Erythroblast (primary cell): ENCODE results near the gene ATXN7L3B.
"Not testable (repeated sequence)": the region's sequence is repeated elsewhere in the genome, so short reads cannot be mapped to it uniquely, and the experiment has no call there.

ENCODE experiments used
- DNase-seq, 2 experiments: peaks; one replicate each; lab custom pipeline; 2025; lab: John Stamatoyannopoulos, UW
- GATA1 ChIP-seq: IDR thresholded peaks from 2 replicates; pipeline ENCODE4 v1.6.1; 2011; ENCODE audit warnings: low read depth, mild to moderate bottlenecking, control low read depth, low read length, moderate library complexity
- POLR2A ChIP-seq: IDR thresholded peaks from 2 replicates; pipeline ENCODE4 v1.6.1; 2011; ENCODE audit warnings: mild to moderate bottlenecking, low read length

The ATXN7L3B gene

DNA sequence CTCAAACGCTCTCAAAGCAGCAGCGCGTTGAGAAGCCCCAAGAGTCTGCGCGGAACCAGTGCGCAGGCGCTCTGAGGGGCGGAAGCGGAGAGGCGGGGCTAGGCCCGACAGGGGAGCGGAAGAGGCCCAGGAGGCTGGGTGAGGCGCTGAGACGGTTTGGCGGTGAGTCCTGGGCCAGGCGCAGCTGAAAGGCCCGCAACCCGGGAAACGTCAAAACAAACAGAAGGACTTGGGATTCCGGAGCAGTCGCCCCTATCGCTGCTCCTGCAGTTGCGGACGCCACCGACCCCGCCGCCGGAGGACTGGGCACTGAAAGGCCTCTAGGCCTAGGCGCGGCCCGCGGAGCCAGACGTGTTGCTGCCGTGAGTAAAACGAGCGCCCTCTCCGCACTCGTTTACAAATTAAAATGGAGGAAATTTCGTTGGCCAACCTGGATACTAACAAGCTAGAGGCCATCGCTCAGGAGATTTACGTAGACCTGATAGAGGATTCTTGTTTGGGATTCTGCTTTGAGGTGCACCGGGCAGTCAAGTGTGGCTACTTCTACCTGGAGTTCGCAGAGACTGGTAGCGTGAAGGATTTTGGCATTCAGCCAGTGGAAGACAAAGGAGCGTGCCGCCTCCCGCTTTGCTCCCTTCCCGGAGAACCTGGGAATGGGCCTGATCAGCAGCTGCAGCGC, at the start of gene ATXN7L3B:
TSS of gene ATXN7L3B (plus strand) at position 129 of the 679 bp plus-strand sequence. CDS start at position 407, 278 bp downstream.
- peak; percentile 95 for DNase-seq
- no peak for TF ChIP-seq GATA1
- peak; percentile 85 for TF ChIP-seq POLR2A

DNA sequence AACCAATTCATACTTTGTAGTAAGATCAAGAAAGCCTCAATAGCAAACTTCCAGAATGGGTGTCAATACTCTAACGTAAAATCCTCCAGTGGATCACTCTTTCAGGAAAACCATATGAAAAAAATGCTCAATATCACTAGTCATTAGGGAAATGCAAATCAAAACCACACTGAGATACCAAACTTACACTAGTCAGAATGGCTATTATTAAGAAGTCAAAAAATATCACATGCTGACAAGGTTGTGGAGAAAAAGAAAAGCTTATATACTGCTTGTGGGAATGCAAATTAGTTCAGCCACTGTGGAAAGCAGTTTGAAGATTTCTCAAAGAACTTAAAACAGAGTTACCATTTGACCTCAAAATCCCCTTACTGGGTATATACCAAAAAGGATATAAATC, 49.5 kb upstream of the ATXN7L3B start:
- no peak for DNase-seq
- TF ChIP-seq POLR2A, result no peak
- no peak for TF ChIP-seq GATA1

- TF ChIP-seq POLR2A, result no peak
- TF ChIP-seq GATA1, result no peak
- no peak for DNase-seq
Measured at GRCh38 chr12:74489543-74489942, 48.1 kb upstream of the ATXN7L3B start.

DNA sequence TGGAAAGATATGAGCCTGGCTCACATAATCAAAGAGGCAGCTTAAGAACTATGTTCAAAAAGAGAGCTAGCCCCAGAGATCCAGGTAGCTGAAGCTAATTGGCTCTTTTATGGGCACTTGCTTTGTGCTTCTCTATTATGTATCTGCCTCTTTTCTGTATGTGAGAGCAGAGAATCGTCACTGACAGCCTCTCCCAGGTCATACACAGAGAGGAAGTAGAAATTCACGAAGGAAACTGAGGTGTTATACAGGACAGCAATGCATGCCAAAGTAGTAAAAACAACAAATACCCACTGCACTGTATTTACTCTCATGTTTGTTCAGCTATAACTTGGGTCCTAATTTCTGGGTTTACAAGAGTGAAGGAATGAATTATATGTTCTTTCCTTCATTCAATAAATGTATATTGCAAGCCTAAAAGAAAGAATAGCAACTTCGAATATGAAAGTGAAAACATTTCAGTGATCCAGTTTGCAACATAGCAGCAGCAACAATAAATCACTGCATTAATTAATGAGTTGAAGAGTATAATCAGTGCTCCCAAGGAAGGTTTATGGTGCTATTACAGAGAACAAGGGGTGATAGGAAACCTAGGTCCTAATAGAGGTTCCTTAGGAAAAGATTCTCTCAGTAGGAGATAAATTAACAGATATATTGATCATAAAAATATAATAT, 47.1 kb upstream of the ATXN7L3B start:
- DNase-seq, result no peak
- no peak for TF ChIP-seq GATA1
- no peak for TF ChIP-seq POLR2A

- no peak for DNase-seq
- TF ChIP-seq POLR2A (no peak), GATA1 (no peak)
Measured at GRCh38 chr12:74491374-74491773, 46.3 kb upstream of the ATXN7L3B start.

DNA sequence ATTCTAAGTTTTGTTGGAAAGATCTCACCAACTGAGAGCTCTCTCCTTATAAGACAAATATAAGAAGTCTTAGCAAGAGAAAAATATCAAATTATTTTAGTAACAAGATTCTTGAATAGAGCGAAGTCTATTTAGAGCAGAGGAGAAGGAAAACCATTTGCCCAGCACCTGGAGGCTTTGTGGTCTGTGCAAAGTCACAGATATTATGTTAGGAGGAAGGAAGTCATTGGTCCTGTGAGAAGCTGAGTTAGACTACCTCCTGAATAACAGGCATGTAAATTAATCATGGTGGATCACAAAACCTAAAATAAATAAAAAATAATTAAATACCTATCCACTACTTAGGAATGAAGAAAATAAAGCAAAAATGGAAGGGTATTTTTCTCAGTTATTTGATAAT, 38.4 kb upstream of the ATXN7L3B start:
- DNase-seq, result no peak
- TF ChIP-seq GATA1, result no peak
- no peak for TF ChIP-seq POLR2A

- not testable (repeated sequence) for DNase-seq
Measured at GRCh38 chr12:74508873-74509657, 28.6 kb upstream of the ATXN7L3B start.

DNA sequence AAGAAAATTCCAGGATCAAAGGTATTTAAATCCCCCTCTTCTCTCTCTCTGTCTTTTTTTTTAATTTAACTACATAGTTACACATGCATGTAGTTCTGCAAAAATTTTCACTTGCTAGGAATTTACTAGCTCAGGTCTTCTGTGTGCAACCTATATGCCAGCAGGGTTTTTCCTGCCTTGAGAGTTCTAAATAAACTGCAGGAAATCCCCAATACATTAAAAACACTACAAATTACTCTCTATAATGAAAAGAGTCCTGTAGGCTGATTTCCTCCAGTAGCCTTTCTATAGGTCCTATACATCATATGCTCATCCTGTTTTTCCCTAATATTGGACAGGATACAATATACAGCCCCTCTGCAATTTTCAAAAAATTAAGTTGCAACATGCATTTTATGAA, 27.7 kb upstream of the ATXN7L3B start:
- DNase-seq, result no peak
- no peak for TF ChIP-seq GATA1
- no peak for TF ChIP-seq POLR2A

GRCh38 chr12:74514098-74514872, 23.4 kb upstream of the ATXN7L3B start:
- DNase-seq, result no peak
- TF ChIP-seq GATA1 (no peak), POLR2A (no peak)

DNA sequence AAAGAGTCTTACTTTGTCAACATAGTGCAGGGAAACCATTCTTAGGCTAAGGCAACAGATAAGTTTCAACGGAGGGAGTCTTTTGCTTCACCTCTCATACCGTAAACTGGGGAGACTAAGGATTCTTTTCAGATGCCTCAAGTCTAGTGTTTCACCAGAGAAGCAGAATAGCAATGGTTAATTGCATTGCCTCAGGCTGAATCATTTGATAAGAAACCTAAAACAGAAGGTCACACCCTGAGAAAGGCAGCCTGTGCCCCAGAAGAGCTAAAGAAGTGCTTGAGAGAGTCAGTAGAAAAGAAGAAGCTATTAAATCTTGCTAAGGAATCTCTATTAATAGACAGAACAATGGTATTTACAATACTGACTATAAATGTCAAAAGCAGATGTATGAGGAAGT, 21.8 kb upstream of the ATXN7L3B start:
- DNase-seq, result no peak
- no peak for TF ChIP-seq GATA1
- no peak for TF ChIP-seq POLR2A

DNA sequence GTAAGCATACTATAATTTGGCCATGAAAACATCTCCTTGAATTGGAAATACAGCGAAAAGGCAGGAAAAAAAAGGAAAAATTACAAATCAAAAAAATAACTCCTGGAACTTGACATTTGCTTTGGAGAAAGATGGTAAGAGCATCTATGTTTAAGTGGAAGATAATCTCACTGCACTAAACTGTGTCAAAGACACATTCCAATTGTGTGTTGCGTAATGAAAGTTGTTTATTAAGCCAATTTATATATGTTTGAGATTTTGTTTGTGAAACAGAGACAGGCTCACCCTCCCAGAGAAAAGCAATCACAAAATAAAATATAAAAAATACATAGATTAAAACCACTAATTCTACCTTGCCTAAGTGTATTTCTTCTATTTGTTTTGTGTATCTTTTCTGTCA, 11.1 kb upstream of the ATXN7L3B start:
- TF ChIP-seq GATA1, result no peak
- TF ChIP-seq POLR2A, result no peak
- DNase-seq, result no peak

- no peak for DNase-seq
- TF ChIP-seq POLR2A, result no peak
- TF ChIP-seq GATA1, result no peak
Measured at GRCh38 chr12:74527491-74527890, 10.1 kb upstream of the ATXN7L3B start.

- TF ChIP-seq POLR2A, result no peak
- no peak for TF ChIP-seq GATA1
- DNase-seq, result no peak
Measured at GRCh38 chr12:74530676-74531075, 7.0 kb upstream of the ATXN7L3B start.
